Tibial nerve (tissue), 4 donors: Measurements from ENCODE around the gene DZIP3. TPM values are rescaled to one million over a fixed set of nuclear protein-coding genes. Genes with fewer than 3 reads are reported as not detected.

ENCODE experiments used
- DNase-seq, 2 donors: peaks; one replicate each; pipeline ENCODE4 v3.0.0-alpha.2; 2019; ENCODE audit warnings: low spot score in 2 of 2
- H3K27ac ChIP-seq, 4 donors: fragments of 200-600 bp; sonication (generic) in 3 of 4; one replicate each; pipeline ENCODE4 v1.5.1; 2017 to 2019; ENCODE audit warnings: mild to moderate bottlenecking in 1 of 4
- H3K27me3 ChIP-seq, 2 donors: fragments of 200-600 bp; sonication (generic) in 1 of 2; one replicate each; pipeline versions ENCODE4 v1.5.1 to v1.6.0; 2017 to 2019
- H3K36me3 ChIP-seq, 3 donors: fragments of 200-600 bp; sonication (generic); one replicate each; pipeline ENCODE4 v1.5.1; 2018 to 2019
- H3K4me1 ChIP-seq, 4 donors: fragments of 200-600 bp; sonication (generic) in 3 of 4; one replicate each; pipeline ENCODE4 v1.5.1; 2017 to 2019
- H3K4me3 ChIP-seq, 4 donors: fragments of 200-600 bp; sonication (generic) in 3 of 4; one replicate each; pipeline ENCODE4 v1.5.1; 2017 to 2019; ENCODE audit warnings: mild to moderate bottlenecking in 1 of 4, moderate library complexity in 1 of 4
- H3K9me3 ChIP-seq, 4 donors: fragments of 200-600 bp; sonication (generic) in 3 of 4; one replicate each; pipeline ENCODE4 v1.5.1; 2017 to 2019
- CTCF ChIP-seq, 5 experiments: fragments of 200-600 bp in 3 of 5; fragments of 450-650 bp in 2 of 5; sonication (generic) in 3 of 5; IDR thresholded peaks; one replicate each; pipeline ENCODE4 v1.5.1; 2016 to 2019; ENCODE audit warnings: antibody characterized with exemption in 5 of 5, mild to moderate bottlenecking in 3 of 5, moderate library complexity in 2 of 5
- EP300 ChIP-seq, 2 donors: sonication (generic); formaldehyde crosslinking; IDR thresholded peaks; one replicate each; pipeline ENCODE4 v1.6.1; 2017; ENCODE audit warnings: antibody characterized with exemption in 2 of 2, mild to moderate bottlenecking in 1 of 2
- POLR2A ChIP-seq, 2 donors: fragments of 450-650 bp; IDR thresholded peaks; one replicate each; pipeline ENCODE4 v1.6.1; 2017; ENCODE audit warnings: antibody characterized with exemption in 2 of 2, mild to moderate bottlenecking in 2 of 2, moderate library complexity in 2 of 2
- WGBS, 2 donors: methylation state at CpG; one replicate each; pipeline ENCODE4 v1.1.5; 2018; 5-methylcytosine and 5-hydroxymethylcytosine counted together
- total RNA-seq, 4 donors: library from RNA; depleted of rRNA; stranded (reverse); fragments of >200 nt; gene quantifications; one replicate each; pipeline ENCODE4 v1.1.0, GENCODE V29; 2016

The DZIP3 gene
- total RNA-seq, 4 donors from 2014 or later = 7.5 to 12.0 (median 10.1) TPM

- WGBS, 2 donors = 94 to 95% methylated on average over 2 of the region's 2 CpGs
- TF ChIP-seq EP300 (IDR thresholded peaks at IDR 0.05) (no peak), POLR2A (IDR thresholded peaks at IDR 0.05) (no peak), CTCF (IDR thresholded peaks at IDR 0.05) (no peak)
- Histone ChIP-seq H3K27ac (no peak overlapping the region), H3K4me1 (peaks cover 0 to 15% (median 0%) of the 10 kb centered on the region in 4 donors), H3K27me3 (no peaks in the 10 kb centered on the region), H3K4me3 (no peak overlapping the region), H3K9me3 (no peaks in the 10 kb centered on the region), H3K36me3 (no peaks in the 10 kb centered on the region)
- no peak for DNase-seq
Observed at GRCh38 chr3:108548886-108549285, 40.6 kb upstream of the DZIP3 start.

DNA sequence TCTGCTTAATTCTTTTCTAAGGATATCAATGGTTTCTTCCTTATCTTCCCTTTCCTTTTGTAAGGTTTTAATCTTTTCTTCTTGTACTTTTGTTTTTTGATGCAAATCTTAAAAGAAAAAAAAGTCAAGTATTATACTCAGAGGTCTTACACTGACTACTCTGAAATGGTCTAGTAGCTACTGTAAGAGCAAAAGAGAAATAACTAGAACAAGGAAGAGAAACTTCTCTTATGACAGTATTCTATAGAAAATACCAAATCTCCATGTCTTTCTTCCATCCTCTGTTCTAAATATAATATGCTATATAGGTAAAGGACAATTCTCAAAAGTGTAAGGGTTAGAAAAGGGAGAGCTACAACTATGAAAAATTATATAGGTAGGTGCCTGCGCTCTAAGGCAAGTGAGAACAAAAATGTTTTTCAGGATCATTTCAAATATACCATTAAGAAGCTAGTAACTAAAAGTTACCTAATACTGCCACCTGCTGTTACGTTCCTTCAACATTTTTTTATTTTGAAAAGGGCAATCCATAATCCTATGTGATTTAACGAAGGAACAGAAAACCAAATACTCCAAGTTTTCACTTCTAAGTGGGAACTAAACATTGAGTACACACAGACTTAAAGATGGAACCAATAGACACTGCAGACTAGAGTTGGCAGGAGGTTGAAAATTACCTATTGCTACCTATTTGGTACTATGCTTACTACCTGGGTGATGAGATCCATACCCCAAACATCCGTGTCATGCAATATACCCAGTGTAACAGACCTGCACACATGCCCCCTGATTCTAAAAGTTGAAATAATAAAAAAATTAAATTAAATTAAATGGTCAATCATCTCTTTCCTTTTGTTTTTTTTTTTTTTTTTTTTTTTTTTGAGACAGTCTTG lies 37.0 kb upstream of the DZIP3 start:
- Histone ChIP-seq H3K27ac (no peak overlapping the region), H3K36me3 (no peaks in the 10 kb centered on the region), H3K4me3 (no peak overlapping the region), H3K9me3 (no peaks in the 10 kb centered on the region), H3K27me3 (no peaks in the 10 kb centered on the region), H3K4me1 (peaks cover 0 to 7% (median 0%) of the 10 kb centered on the region in 4 donors)
- TF ChIP-seq CTCF (IDR thresholded peaks at IDR 0.05) (peak; percentile 4 to 68 (median 46)), POLR2A (IDR thresholded peaks at IDR 0.05) (no peak), EP300 (IDR thresholded peaks at IDR 0.05) (no peak)
- 50 to 51% methylated on average over 4 of the region's 4 CpGs for WGBS, 2 donors
- DNase-seq = peak in 1 of 2 donors; percentile 16

DNA sequence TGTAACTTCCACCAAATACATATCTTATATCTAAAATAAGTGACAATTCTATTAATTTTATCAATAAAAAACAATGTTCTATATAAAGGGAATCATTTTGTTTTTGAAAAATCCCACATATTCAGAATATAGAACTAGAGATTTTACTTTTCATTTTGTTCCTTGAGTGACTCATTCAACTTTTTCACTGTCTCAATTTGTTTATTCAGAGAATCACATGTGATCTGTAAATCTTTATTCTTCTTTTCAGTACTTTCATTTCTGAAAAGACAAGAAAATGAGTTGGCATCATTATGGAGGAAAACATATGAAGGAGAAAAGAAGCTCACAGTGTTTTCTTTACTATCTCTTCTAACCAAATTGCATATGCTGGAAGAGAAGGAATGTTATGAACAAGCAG lies 35.3 kb upstream of the DZIP3 start:
- no peak for DNase-seq
- Histone ChIP-seq H3K27me3 (no peaks in the 10 kb centered on the region), H3K27ac (no peak overlapping the region), H3K4me3 (no peak overlapping the region), H3K9me3 (no peaks in the 10 kb centered on the region), H3K36me3 (no peaks in the 10 kb centered on the region), H3K4me1 (peaks cover 0 to 7% (median 0%) of the 10 kb centered on the region in 4 donors)
- TF ChIP-seq CTCF (IDR thresholded peaks at IDR 0.05) (no peak), EP300 (IDR thresholded peaks at IDR 0.05) (no peak), POLR2A (IDR thresholded peaks at IDR 0.05) (no peak)

- Histone ChIP-seq H3K27ac (no peak overlapping the region), H3K27me3 (no peaks in the 10 kb centered on the region), H3K4me1 (peaks cover 0 to 7% (median 0%) of the 10 kb centered on the region in 4 donors), H3K4me3 (no peak overlapping the region), H3K9me3 (no peaks in the 10 kb centered on the region), H3K36me3 (no peaks in the 10 kb centered on the region)
- TF ChIP-seq CTCF (IDR thresholded peaks at IDR 0.05) (no peak), EP300 (IDR thresholded peaks at IDR 0.05) (no peak), POLR2A (IDR thresholded peaks at IDR 0.05) (no peak)
- no peak for DNase-seq
- WGBS, 2 donors = 57 to 69% methylated on average over 3 of the region's 3 CpGs
Observed at GRCh38 chr3:108554913-108555571, 34.5 kb upstream of the DZIP3 start.
